ENCODE results near the gene RNF39.

DNA sequence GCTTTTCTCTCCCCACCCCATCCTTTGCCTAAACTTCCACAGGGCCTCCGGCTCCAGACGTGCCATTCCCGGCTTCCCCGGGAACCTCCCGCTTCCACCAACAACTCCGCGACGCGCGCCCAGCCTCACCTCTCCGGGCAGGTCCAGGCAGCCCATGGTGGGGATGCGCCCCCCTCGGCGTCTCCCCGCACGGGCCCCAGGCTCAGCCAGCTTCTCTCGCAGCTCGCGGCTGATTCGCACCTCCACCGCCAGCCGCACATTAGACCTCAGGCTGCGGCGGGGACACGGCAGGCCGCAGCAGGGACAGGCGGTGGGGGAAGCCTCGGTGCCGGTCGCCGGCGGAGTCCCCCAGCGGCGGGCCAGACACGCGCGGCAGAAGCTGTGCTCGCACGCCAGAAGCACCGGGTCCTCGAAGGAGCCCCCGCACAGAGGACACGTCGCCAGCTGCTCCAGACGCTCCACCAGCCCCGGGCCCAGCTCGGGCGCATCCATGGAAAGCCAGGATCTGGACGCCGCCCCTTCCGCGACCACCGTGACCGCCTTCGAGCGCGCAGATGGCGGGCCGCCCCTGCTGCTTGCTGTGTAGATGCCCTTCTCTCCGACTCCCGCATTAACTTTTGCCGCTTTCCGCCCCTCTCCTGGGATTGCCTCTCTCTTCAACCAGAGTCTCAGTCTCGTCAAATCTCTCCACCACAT lies at the start of gene RNF39:
- no peak for TF ChIP-seq EZH2phosphoT487 (IDR thresholded peaks at IDR 0.05; ENCODE audit: low read depth)
- TF ChIP-seq, protein P1, sequence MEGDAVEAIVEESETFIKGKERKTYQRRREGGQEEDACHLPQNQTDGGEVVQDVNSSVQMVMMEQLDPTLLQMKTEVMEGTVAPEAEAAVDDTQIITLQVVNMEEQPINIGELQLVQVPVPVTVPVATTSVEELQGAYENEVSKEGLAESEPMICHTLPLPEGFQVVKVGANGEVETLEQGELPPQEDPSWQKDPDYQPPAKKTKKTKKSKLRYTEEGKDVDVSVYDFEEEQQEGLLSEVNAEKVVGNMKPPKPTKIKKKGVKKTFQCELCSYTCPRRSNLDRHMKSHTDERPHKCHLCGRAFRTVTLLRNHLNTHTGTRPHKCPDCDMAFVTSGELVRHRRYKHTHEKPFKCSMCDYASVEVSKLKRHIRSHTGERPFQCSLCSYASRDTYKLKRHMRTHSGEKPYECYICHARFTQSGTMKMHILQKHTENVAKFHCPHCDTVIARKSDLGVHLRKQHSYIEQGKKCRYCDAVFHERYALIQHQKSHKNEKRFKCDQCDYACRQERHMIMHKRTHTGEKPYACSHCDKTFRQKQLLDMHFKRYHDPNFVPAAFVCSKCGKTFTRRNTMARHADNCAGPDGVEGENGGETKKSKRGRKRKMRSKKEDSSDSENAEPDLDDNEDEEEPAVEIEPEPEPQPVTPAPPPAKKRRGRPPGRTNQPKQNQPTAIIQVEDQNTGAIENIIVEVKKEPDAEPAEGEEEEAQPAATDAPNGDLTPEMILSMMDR (IDR thresholded peaks at IDR 0.05; ENCODE audit: low read depth, low read length): no peak

Measured in OCI-LY3 (cell line).